ENCODE measurements around the gene BPHL.
"Not testable (repeated sequence)": the region's sequence is repeated elsewhere in the genome, so short reads cannot be mapped to it uniquely, and the experiment has no call there.

Gene BPHL

DNA sequence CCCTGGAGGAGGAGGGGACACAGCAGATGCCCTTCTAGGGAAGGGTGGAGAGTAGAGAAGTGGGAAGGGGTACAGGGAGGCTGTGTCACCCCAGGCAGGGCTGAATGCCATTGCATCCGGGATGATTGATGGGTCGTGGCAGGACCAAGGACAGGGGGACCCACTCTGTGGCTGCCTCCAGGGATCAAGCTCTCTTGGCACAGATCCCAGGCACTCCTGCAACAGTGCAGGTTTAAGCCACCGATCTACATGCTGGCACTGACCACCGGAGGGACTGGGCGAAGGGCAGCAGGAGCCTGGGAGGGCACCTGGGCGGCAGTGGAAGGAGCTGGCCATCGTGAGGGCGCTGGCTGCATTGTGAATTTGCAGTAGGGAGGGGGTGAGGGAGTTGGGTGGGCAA is 61.4 kb downstream of the BPHL start:
- not testable (repeated sequence) for DNase-seq (ENCODE audit: low read depth)

- DNase-seq (ENCODE audit: low read depth) = no peak
Observed at GRCh38 chr6:3181105-3181504, 62.6 kb downstream of the BPHL start.

DNA sequence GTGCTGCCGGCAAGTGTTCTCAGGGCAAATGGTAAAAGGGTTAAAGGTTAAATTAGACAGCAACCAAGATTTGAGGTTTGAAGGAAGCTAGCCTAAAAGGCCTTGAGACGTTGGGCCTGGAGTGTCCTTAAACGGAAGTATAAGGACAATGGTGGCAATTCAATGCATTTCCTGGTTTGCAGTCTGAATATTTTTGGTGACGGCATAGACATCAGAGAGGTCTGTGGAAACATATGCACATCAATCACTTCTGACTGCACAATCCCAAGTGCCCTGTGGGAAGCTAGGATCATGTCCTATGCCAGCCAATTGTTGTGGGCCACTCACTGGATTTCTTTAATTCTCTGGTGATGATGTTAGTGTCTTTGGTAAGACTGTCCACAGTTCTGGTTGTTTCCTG is 64.6 kb downstream of the BPHL start:
- DNase-seq (ENCODE audit: low read depth) = no peak

DNA sequence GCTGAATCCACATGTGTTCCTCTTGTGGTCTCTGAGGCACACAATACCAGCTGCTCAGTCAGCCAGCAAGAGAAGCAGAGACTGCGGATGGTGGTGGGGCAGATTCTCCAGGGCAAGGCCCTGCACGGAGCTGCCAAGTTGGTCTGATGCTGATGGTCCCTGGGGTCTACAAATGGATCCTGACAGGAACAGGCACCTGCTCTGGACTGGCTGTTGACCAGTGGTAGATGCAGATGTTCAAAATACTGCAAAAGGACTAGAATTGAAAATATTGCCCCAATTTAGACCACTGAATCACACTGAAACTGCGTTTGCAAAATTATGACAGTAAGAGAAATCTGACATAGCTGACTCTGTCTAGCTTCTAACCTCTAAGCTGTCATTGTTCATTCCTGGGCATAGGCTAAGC is 68.5 kb downstream of the BPHL start:
- DNase-seq (ENCODE audit: low read depth) = no peak

- no peak for DNase-seq (ENCODE audit: low read depth)
Observed at GRCh38 chr6:3188262-3188661, 69.8 kb downstream of the BPHL start.

GRCh38 chr6:3189192-3189591 is 70.7 kb downstream of the BPHL start:
- DNase-seq (ENCODE audit: low read depth) = not testable (repeated sequence)

GRCh38 chr6:3190056-3190455 is 71.5 kb downstream of the BPHL start:
- DNase-seq (ENCODE audit: low read depth) = no peak

DNA sequence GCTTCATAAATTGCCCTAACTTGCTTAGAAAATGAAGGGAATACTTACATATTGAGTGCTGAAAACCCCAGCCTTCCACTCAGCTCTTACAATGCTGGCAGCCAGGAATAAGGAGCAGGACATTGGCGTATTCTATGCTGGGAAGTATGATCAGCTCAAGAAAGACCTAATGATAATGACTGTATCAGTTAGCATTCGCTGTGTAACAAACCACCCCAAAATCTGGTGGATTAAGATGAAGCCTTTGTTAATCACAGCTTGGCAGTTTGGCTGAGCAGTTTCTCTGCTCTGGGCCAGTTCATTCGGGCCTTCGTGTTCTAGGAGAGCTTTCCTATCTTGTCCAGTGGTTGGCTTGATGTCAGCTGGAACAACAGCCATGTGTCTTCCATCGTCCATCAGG is 72.3 kb downstream of the BPHL start:
- no peak for DNase-seq (ENCODE audit: low read depth)

- DNase-seq (ENCODE audit: low read depth) = no peak
Observed at GRCh38 chr6:3193102-3193849, 74.8 kb downstream of the BPHL start.

DNA sequence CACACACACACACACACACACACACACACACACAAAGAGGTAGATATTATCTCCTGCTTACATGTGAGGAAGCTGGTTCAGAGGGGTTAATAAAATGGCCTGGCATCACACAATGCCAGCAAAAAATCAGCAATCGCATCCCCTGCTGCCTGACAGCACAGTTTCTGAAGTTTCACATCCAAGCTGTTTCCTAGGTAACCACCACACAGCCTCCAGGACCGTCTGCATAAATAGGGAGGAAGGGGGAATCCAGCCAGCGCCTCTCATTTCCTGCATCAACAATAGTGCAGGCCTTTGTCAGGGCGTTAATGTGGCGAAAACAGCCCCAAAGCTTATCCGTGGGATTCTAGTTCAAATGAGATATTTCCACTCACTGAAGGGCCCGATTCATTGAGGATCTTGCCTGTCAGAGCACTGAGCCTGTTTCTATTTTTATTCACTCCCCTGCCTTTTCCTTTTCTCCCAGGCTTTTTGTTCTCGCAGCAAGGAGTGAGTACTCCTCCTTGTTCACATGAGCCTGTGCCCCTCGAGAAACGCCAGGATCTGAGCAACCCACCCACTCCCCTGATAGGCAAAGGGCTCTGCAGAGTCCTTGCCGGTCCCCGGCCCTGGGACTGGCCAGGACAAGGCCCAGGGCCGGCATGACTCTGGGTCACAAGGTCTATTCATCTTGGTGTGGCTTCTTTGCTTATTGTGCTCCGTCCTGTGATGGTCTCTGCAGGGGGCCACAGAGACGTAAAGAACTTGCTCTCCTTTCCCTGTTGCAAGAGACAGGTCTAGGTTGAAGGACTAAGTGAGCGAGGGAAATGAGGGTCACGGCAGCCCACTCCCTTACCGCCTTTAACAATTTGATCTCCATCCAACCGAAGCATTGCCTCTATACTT is 76.3 kb downstream of the BPHL start:
- DNase-seq (ENCODE audit: low read depth) = no peak

GRCh38 chr6:3195420-3195694 is 76.8 kb downstream of the BPHL start:
- DNase-seq (ENCODE audit: low read depth) = no peak

DNA sequence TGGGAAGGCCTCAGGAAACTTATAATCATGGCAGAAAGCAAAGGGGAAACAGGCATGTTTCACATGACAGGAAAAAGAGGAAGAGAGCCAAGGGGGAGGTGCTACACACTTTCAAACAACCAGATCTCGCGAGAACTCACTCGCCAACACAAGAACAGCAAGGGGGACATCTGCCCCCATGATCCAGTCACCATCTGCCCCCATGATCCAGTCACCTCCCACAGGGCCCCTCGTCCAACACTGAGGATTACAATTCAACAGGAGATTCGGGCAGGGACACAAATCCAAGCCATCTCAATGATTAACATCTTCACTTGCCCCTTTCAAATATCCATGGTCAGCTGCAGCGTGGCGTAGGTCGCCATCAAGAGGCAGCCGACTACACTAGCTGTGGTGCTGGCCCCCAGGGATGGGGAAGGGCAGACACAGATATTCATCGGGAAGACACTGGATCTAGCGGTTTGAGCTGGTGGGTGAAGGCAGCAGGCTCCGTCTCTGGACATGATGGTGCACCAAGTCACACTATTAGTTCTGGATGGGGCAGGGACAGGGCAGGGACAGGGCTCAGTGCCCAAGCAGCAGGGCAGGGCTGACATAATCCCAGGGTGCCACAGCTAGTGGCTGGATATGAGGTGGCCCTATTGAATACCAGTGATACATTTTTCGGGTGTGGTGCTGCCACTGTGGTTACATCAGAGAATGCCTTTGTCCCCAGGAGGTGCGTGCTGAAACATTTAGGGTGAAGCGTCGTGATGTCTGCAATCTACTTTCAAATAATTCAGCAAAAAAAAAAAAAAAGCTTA is 77.4 kb downstream of the BPHL start:
- no peak for DNase-seq (ENCODE audit: low read depth)

- DNase-seq (ENCODE audit: low read depth) = no peak
Observed at GRCh38 chr6:3196770-3197169, 78.3 kb downstream of the BPHL start.

DNA sequence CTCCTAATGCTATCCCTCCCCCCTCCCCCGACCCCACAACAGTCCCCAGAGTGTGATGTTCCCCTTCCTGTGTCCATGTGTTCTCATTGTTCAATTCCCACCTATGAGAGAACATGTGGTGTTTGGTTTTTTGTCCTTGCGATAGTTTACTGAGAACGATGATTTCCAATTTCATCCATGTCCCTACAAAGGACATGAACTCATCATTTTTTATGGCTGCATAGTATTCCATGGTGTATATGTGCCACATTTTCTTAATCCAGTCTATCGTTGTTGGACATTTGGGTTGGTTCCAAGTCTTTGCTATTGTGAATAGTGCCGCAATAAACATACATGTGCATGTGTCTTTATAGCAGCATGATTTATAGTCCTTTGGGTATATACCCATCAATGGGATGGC is 79.2 kb downstream of the BPHL start:
- DNase-seq (ENCODE audit: low read depth) = not testable (repeated sequence)

- no peak for DNase-seq (ENCODE audit: low read depth)
Observed at GRCh38 chr6:3199382-3199781, 80.9 kb downstream of the BPHL start.

- no peak for DNase-seq (ENCODE audit: low read depth)
Observed at GRCh38 chr6:3200682-3201081, 82.2 kb downstream of the BPHL start.

GRCh38 chr6:3201388-3201787 is 82.9 kb downstream of the BPHL start:
- DNase-seq (ENCODE audit: low read depth) = no peak
